AG09309 (cell line): ENCODE results near the gene OR2L8.

Experiments
- DNase-seq: peaks from one replicate; pipeline ENCODE4 v3.0.0-alpha.2; 2010; ENCODE audit warnings: low read depth
- H3K4me3 ChIP-seq: 2 replicates; pipeline ENCODE4 v1.5.1; 2011; ENCODE audit warnings: mild to moderate bottlenecking, low read depth, low read length, moderate library complexity; ENCODE audit not compliant: control insufficient read depth
- CTCF ChIP-seq: IDR thresholded peaks from 2 replicates; pipeline ENCODE4 v1.5.1; 2011; ENCODE audit warnings: mild to moderate bottlenecking, low read depth, low read length, inconsistent platforms; ENCODE audit not compliant: insufficient read depth, control insufficient read depth; ENCODE audit errors: missing control alignments

The OR2L8 gene

GRCh38 chr1:247962911-247963588 is 14.4 kb downstream of the OR2L8 start:
- TF ChIP-seq CTCF = no peak
- H3K4me3 ChIP-seq = no peak overlapping the region
- no peak for DNase-seq

GRCh38 chr1:247964933-247965332 is 16.3 kb downstream of the OR2L8 start, which contains the start of gene OR2AK2:
Gene OR2AK2, plus strand, starts transcription at chr1:247965233. Its CDS starts 144 bp downstream, at chr1:247965377.
- no peak for DNase-seq
- no peak for TF ChIP-seq CTCF

GRCh38 chr1:247966532-247967204 is 18.0 kb downstream of the OR2L8 start:
- TF ChIP-seq CTCF = no peak
- H3K4me3 ChIP-seq = no peak overlapping the region
- no peak for DNase-seq

More at GRCh38 chr1:247964933-247965332, 16.3 kb downstream of the OR2L8 start, which contains the start of gene OR2AK2:
- H3K4me3 ChIP-seq = no peak within 1 kb of the TSS

- no peak for DNase-seq
- TF ChIP-seq CTCF = no peak
- H3K4me3 ChIP-seq = no peak overlapping the region
Observed at GRCh38 chr1:247992986-247993385, 44.3 kb downstream of the OR2L8 start.

- TF ChIP-seq CTCF = no peak
- DNase-seq = no peak
Observed at GRCh38 chr1:247998811-247999210, 50.2 kb downstream of the OR2L8 start.

More at GRCh38 chr1:247998811-247999210, 50.2 kb downstream of the OR2L8 start:
- H3K4me3 ChIP-seq = no peak overlapping the region
